K562 (cell line): ENCODE data around the gene SLC29A4. TPM values are rescaled to one million over a fixed set of nuclear protein-coding genes. Genes with fewer than 3 reads are reported as not detected.

ENCODE experiments used
- ATAC-seq: fragments of 200-7000 bp; cut with Tn5 transposase; 3 replicates; pipeline ENCODE4 v1.9.1; 2020; ENCODE audit warnings: moderate library complexity
- BruUV-seq: library from RNA; stranded (reverse); fragments of 400-500 nt; replicated peaks from 2 replicates; lab custom pipeline; 2021; lab: Mats Ljungman, UMichigan
- CTCF ChIA-PET: fragments of 300-600 bp; formaldehyde crosslinking; extraction: SDS; loops from one replicate; lab custom pipeline; 2021; ENCODE audit warnings: low intra/inter-chr PET ratio; lab: Yijun Ruan, JAX
- POLR2A ChIA-PET: fragments of 300-600, 350-650 bp; sonication (Branson Sonifier 250); formaldehyde crosslinking; extraction: SDS; loops from one replicate; lab custom pipeline; 2021; ENCODE audit warnings: antibody characterized with exemption, inconsistent platforms; lab: Yijun Ruan, JAX
- DNase-seq, 4 experiments: peaks; one replicate each; pipeline versions ENCODE4 v3.0.0 to v3.0.0-alpha.2; 2011 to 2018; ENCODE audit warnings: low spot score in 3 of 4, mixed read lengths in 3 of 4; ENCODE audit errors: extremely low read depth in 1 of 4
- FAIRE-seq: peaks from 2 replicates; lab custom pipeline; 2011; peaks lifted over from hg19 to GRCh38; lab: Jason Lieb, UNC
- H2AFZ ChIP-seq: 2 replicates; pipeline ENCODE4 v1.6.0; 2011; ENCODE audit warnings: low read depth, low read length, control low read depth, inconsistent platforms
- H3K27ac ChIP-seq: fragments of 200-600 bp; 3 replicates; pipeline ENCODE4 v1.8.0; 2011; ENCODE audit warnings: low read depth, mild to moderate bottlenecking, control low read depth, inconsistent platforms, low read length, moderate library complexity, mixed read lengths; ENCODE audit errors: extremely low read depth
- H3K27me3 ChIP-seq, 2 experiments: fragments of 300-600 bp in 1 of 2; 2 replicates in 1 of 2; 3 replicates in 1 of 2; pipeline versions ENCODE4 v1.6.0 to v1.8.0; 2011; ENCODE audit warnings: inconsistent platforms in 2 of 2, low read length in 2 of 2, mild to moderate bottlenecking in 1 of 2, mixed read lengths in 1 of 2, moderate library complexity in 1 of 2; ENCODE audit not compliant: control insufficient read depth in 2 of 2, insufficient read depth in 2 of 2
- H3K36me3 ChIP-seq: fragments of 300-600 bp; 3 replicates; pipeline ENCODE4 v1.8.0; 2011; ENCODE audit warnings: mild to moderate bottlenecking, low read length, inconsistent platforms; ENCODE audit not compliant: control insufficient read depth, insufficient read depth
- H3K4me1 ChIP-seq, 2 experiments: fragments of 200-600 bp in 1 of 2; replicated peaks in 1 of 2; 2 replicates in 1 of 2; 3 replicates in 1 of 2; pipeline versions ENCODE4 v1.5.1 to v1.8.0; 2011; ENCODE audit warnings: inconsistent platforms in 2 of 2, low read length in 2 of 2, mild to moderate bottlenecking in 1 of 2, mixed read lengths in 1 of 2, moderate library complexity in 1 of 2; ENCODE audit not compliant: control insufficient read depth in 2 of 2, insufficient read depth in 2 of 2
- H3K4me2 ChIP-seq: 2 replicates; pipeline ENCODE4 v1.6.1; 2011; ENCODE audit warnings: low read length, control low read depth, inconsistent platforms, mixed read lengths; ENCODE audit not compliant: insufficient read depth
- H3K4me3 ChIP-seq: fragments of 200-600 bp; sonication (generic), shearing (Covaris generic); 2 replicates; pipeline ENCODE4 v1.5.1; 2016; ENCODE audit warnings: control low read depth, inconsistent platforms
- H3K79me2 ChIP-seq: fragments of 200-600 bp; 3 replicates; pipeline ENCODE4 v1.8.0; 2011; ENCODE audit warnings: low read length, inconsistent platforms; ENCODE audit not compliant: control insufficient read depth, insufficient read depth
- H3K9ac ChIP-seq, 2 experiments: 2 replicates each; pipeline versions ENCODE4 v1.6.0 to v1.6.1; 2011; ENCODE audit warnings: low read depth in 2 of 2, low read length in 2 of 2, control low read depth in 1 of 2, inconsistent platforms in 1 of 2, mild to moderate bottlenecking in 1 of 2, mixed read lengths in 1 of 2; ENCODE audit not compliant: insufficient read depth in 1 of 2
- H3K9me1 ChIP-seq: one replicate; pipeline ENCODE4 v1.6.0; 2011; ENCODE audit warnings: inconsistent platforms, mild to moderate bottlenecking, low read length, moderate library complexity; ENCODE audit not compliant: control insufficient read depth, insufficient read depth
- H3K9me3 ChIP-seq: replicated peaks from 2 replicates; pipeline ENCODE4 v1.5.1; 2011; ENCODE audit warnings: low read depth, low read length, inconsistent platforms; ENCODE audit not compliant: control insufficient read depth, insufficient read depth
- H4K20me1 ChIP-seq: replicated peaks from 2 replicates; pipeline ENCODE4 v1.6.1; 2011; ENCODE audit warnings: low read length, inconsistent platforms, mixed read lengths; ENCODE audit not compliant: control insufficient read depth, insufficient read depth
- ATF7 ChIP-seq: fragments of 450-650 bp; IDR thresholded peaks from 2 replicates; pipeline ENCODE4 v1.7.1; 2014; ENCODE audit warnings: mild to moderate bottlenecking, moderate library complexity
- CBFA2T2 ChIP-seq: fragments of 450-650 bp; conservative IDR thresholded peaks from 2 replicates; pipeline ENCODE4 v1.6.1; 2017; ENCODE audit warnings: mild to moderate bottlenecking
- CHD1 ChIP-seq: fragments of 200-600 bp; sonication (generic); IDR thresholded peaks from one replicate; pipeline ENCODE4 v1.6.1; 2012; ENCODE audit warnings: mild to moderate bottlenecking, moderate library complexity, low read length, inconsistent platforms
- CHD4 ChIP-seq: fragments of 200-600 bp; sonication (generic); IDR thresholded peaks from 3 replicates; pipeline ENCODE4 v1.6.1; 2012; ENCODE audit warnings: low read depth, mild to moderate bottlenecking, mixed read lengths, low read length, inconsistent platforms; ENCODE audit not compliant: insufficient read depth, insufficient replicate concordance, poor library complexity, severe bottlenecking
- CREB1 ChIP-seq, 2 experiments: sonication (generic) in 1 of 2; formaldehyde crosslinking in 1 of 2; IDR thresholded peaks; 2 replicates each; pipeline versions ENCODE4 v1.6.1 to v1.8.0; 2012 to 2022; ENCODE audit warnings: inconsistent platforms in 1 of 2, mild to moderate bottlenecking in 1 of 2, missing genetic modification reagents in 1 of 2, moderate library complexity in 1 of 2
- FOXJ2 ChIP-seq: fragments of 200-800 bp; sonication (Bioruptor generic); IDR thresholded peaks from 2 replicates; pipeline ENCODE4 v1.6.1; 2016; ENCODE audit warnings: missing genetic modification characterization, missing compliant biosample characterization
- GATAD2A ChIP-seq: fragments of 450-650 bp; IDR thresholded peaks from 2 replicates; pipeline ENCODE4 v1.6.1; 2017
- JUND ChIP-seq, 2 experiments: IDR thresholded peaks; 2 replicates in 1 of 2; 3 replicates in 1 of 2; pipeline ENCODE4 v1.6.1; 2011; ENCODE audit warnings: borderline replicate concordance in 2 of 2, low read depth in 2 of 2, low read length in 2 of 2, improper control_type of control experiment in 1 of 2, missing biosample characterization in 1 of 2, missing genetic modification characterization in 1 of 2, missing genetic modification reagents in 1 of 2
- KDM1A ChIP-seq, 2 experiments: fragments of 450-650 bp; IDR thresholded peaks; 2 replicates each; pipeline ENCODE4 v1.6.1; 2016; ENCODE audit warnings: mild to moderate bottlenecking in 2 of 2
- KDM5B ChIP-seq: fragments of 200-600 bp; sonication (generic); IDR thresholded peaks from 2 replicates; pipeline ENCODE4 v1.6.1; 2012; ENCODE audit warnings: low read depth, mild to moderate bottlenecking, moderate library complexity, low read length, control low read depth, inconsistent platforms; ENCODE audit not compliant: insufficient replicate concordance
- PHF20 ChIP-seq: fragments of 450-650 bp; IDR thresholded peaks from 2 replicates; pipeline ENCODE4 v1.6.1; 2018; ENCODE audit not compliant: partially characterized antibody
- RBM25 ChIP-seq: fragments of 200-400 bp; formaldehyde crosslinking; IDR thresholded peaks from 2 replicates; pipeline ENCODE4 v1.6.1; 2018; ENCODE audit warnings: low read length, low read depth, moderate library complexity; ENCODE audit not compliant: severe bottlenecking
- TSHZ1 ChIP-seq: fragments of 250-450 bp; sonication (Bioruptor Pico); IDR thresholded peaks from 2 replicates; pipeline ENCODE4 v1.4.0; 2020; ENCODE audit warnings: mild to moderate bottlenecking, moderate library complexity
- ZBTB1 ChIP-seq: sonication (generic); formaldehyde crosslinking; IDR thresholded peaks from 2 replicates; pipeline ENCODE4 v1.8.1; 2023; ENCODE audit warnings: missing genetic modification reagents, low read depth, mild to moderate bottlenecking, borderline replicate concordance
- WGBS: fragments of 100-300 bp; shearing (Covaris generic); methylation state at CpG from one replicate; pipeline ENCODE4 v1.1.6; 2016; ENCODE audit warnings: low coverage, mixed read lengths; ENCODE audit not compliant: insufficient coverage; ENCODE audit errors: missing lambda C conversion rate; 5-methylcytosine and 5-hydroxymethylcytosine counted together
- in situ Hi-C: fragments of 300-500 bp; cut with MboI; formaldehyde crosslinking; loops from 4 replicates; pipeline ENCODE4 v1.15.0; 2018; ENCODE audit warnings: inconsistent platforms, mixed read lengths
- intact Hi-C: fragments of 100-400 bp; cut with micrococcal nuclease; formaldehyde crosslinking; loops from 2 replicates; pipeline ENCODE4 v1.14.2; 2022
- polyA plus RNA-seq, 8 experiments: library from polyadenylated mRNA; depleted of rRNA in 4 of 8; stranded (reverse) in 5 of 8; unstranded in 3 of 8; fragments of >200 nt; fragmentation: Nextera tagmentation in 2 of 8; fragmentation: Illumina TruSeq in 1 of 8; extraction: Ambion mirVana in 2 of 8; extraction: Trizol in 1 of 8; gene quantifications; 2 replicates each; pipeline versions ENCODE4 v1.2.1 to v1.2.3, GENCODE V29; 2011 to 2014; ENCODE audit warnings: inconsistent platforms in 1 of 8, missing spikeins in 1 of 8
- total RNA-seq, 7 experiments: library from RNA; depleted of rRNA in 6 of 7; stranded (reverse); fragments of >200 nt in 6 of 7; fragmentation: Illumina TruSeq in 2 of 7; extraction: Trizol in 2 of 7; gene quantifications; 2 replicates each; pipeline versions ENCODE4 v1.2.1 to v1.2.3, GENCODE V29; 2011 to 2021; ENCODE audit warnings: low replicate concordance in 1 of 7

SLC29A4 gene
- total and polyA plus RNA-seq, 9 of the 15 experiments (the other 6 are each of a cell fraction or from before 2014, with no cell fraction given) = 0.01 to 1.2 (median 0.37) TPM

GRCh38 chr7:5265320-5266190 lies 17.2 kb upstream of the SLC29A4 start (continued):
- TF ChIP-seq RBM25 (peak; percentile 64), PHF20 (no peak), FOXJ2 (no peak), GATAD2A (no peak)
- TF ChIP-seq, all 486 proteins: peak for 4

- ChIA-PET CTCF (no interaction called here), POLR2A (no interaction called here)
- no peaks in the 10 kb centered on the region; a peak in 1 of 5 replicates for H3K4me1 ChIP-seq
- 0 out of 2 replicates have a peak overlapping the region, but pooled peaks have one; percentile 11 for H2AFZ ChIP-seq
- intact Hi-C loops = no loop called here
- no peaks in the 10 kb centered on the region for H3K9me1 ChIP-seq
- H3K27me3 ChIP-seq = peaks cover 0 to 40% of the 10 kb centered on the region in 2 experiments; a peak in 2 of 5 replicates
- in situ Hi-C loops = no loop called here
- FAIRE-seq = no peak
- H3K36me3 ChIP-seq = no peaks in the 10 kb centered on the region
- peak; percentile 64 for ATAC-seq
- BruUV-seq = no TSS peak
- H3K9ac ChIP-seq = no peak overlapping the region
- H4K20me1 ChIP-seq = no peaks in the 10 kb centered on the region; the same call in 1 of the 2 replicates
- H3K79me2 ChIP-seq = no peaks in the 10 kb centered on the region
- 28% methylated on average over 19 of the region's 20 CpGs for WGBS
- H3K4me3 ChIP-seq = no peak overlapping the region
- H3K4me2 ChIP-seq = no peak overlapping the region
- H3K27ac ChIP-seq = no peak overlapping the region
- DNase-seq = peak; percentile 28 to 48 (median 37)
- no peaks in the 10 kb centered on the region for H3K9me3 ChIP-seq
- no peak for TF ChIP-seq CHD1
- no peak for TF ChIP-seq CBFA2T2
- peak; percentile 58 for TF ChIP-seq JUND (IDR thresholded peaks at IDR 0.05; ENCODE audit: borderline replicate concordance, low read depth, low read length)
- peak; percentile 24; the same call in 1 of the 3 replicates for TF ChIP-seq JUND (tag; IDR thresholded peaks at IDR 0.05; ENCODE audit: borderline replicate concordance, low read depth, low read length)
- TF ChIP-seq ATF7 = peak; percentile 91
- no peak for TF ChIP-seq KDM1A (IDR thresholded peaks at IDR 0.05)
- no peak for TF ChIP-seq CREB1 (IDR thresholded peaks at IDR 0.05)
- TF ChIP-seq CREB1 (CRISPR knock-in tag; IDR thresholded peaks at IDR 0.05) = 0 out of 2 replicates have a peak, but pooled peaks have one; percentile 21
- no peak for TF ChIP-seq TSHZ1 (CRISPR knock-in tag)
- TF ChIP-seq CHD4 = no peak
- TF ChIP-seq KDM5B = no peak
- no peak for TF ChIP-seq ZBTB1 (CRISPR knock-in tag)
These were observed 16.3 kb upstream of the SLC29A4 start for GRCh38 chr7:5266191-5267028.
